CD4-positive, CD25-positive, alpha-beta regulatory T cell (primary cell): ENCODE results near the gene CRTC1. TPM values are rescaled to one million over a fixed set of nuclear protein-coding genes. Genes with fewer than 3 reads are reported as not detected.

Experiments
- ATAC-seq, 2 donors: fragments of 150-1000 bp; cut with Tn5 transposase; one replicate each; pipeline ENCODE4 v1.10.0; 2021; ENCODE audit warnings: low read depth in 2 of 2, moderate number of reproducible peaks in 2 of 2, moderate library complexity in 1 of 2
- DNase-seq, 3 donors: peaks; one replicate each; pipeline versions ENCODE4 v3.0.0 to v3.0.0-alpha.2; 2012 to 2022; ENCODE audit warnings: mixed read lengths in 1 of 3
- H3K27ac ChIP-seq: one replicate; pipeline ENCODE4 v1.7.0; 2013; ENCODE audit warnings: mild to moderate bottlenecking, low read length; ENCODE audit not compliant: insufficient read depth, poor library complexity, severe bottlenecking
- H3K27me3 ChIP-seq: one replicate; pipeline ENCODE4 v1.7.0; 2013; ENCODE audit warnings: low read length; ENCODE audit not compliant: control insufficient read depth, insufficient read depth
- H3K36me3 ChIP-seq: one replicate; pipeline ENCODE4 v1.7.0; 2013; ENCODE audit warnings: mild to moderate bottlenecking, low read length, moderate library complexity; ENCODE audit not compliant: control insufficient read depth, insufficient read depth
- H3K4me1 ChIP-seq: 2 replicates; pipeline ENCODE4 v1.7.0; 2013; ENCODE audit warnings: mild to moderate bottlenecking, low read length; ENCODE audit not compliant: insufficient read depth, control insufficient read depth, poor library complexity, severe bottlenecking
- H3K4me3 ChIP-seq: one replicate; pipeline ENCODE4 v1.7.0; 2013; ENCODE audit warnings: low read depth, mild to moderate bottlenecking, low read length, moderate library complexity
- H3K9me3 ChIP-seq, 2 experiments: 1 replicate in 1 of 2; 2 replicates in 1 of 2; pipeline ENCODE4 v1.7.0; 2013; ENCODE audit warnings: low read length in 2 of 2, mild to moderate bottlenecking in 1 of 2, moderate library complexity in 1 of 2; ENCODE audit not compliant: control insufficient read depth in 2 of 2
- H3K27ac Mint-ChIP-seq, 3 donors: one replicate each; pipeline ENCODE4 v1.8.0; 2020 to 2022; ENCODE audit warnings: mild to moderate bottlenecking in 3 of 3, mixed read lengths in 3 of 3, moderate library complexity in 2 of 3
- H3K27me3 Mint-ChIP-seq: one replicate; pipeline ENCODE4 v1.8.0; 2022; ENCODE audit warnings: mild to moderate bottlenecking, mixed read lengths
- H3K36me3 Mint-ChIP-seq: one replicate; pipeline ENCODE4 v1.8.0; 2020; ENCODE audit warnings: mixed read lengths
- H3K4me1 Mint-ChIP-seq, 4 donors: one replicate each; pipeline ENCODE4 v1.8.0; 2020 to 2022; ENCODE audit warnings: mixed read lengths in 4 of 4, mild to moderate bottlenecking in 1 of 4
- H3K4me3 Mint-ChIP-seq, 4 donors: one replicate each; pipeline ENCODE4 v1.8.0; 2020 to 2022; ENCODE audit warnings: mild to moderate bottlenecking in 4 of 4, mixed read lengths in 4 of 4, moderate library complexity in 3 of 4
- H3K9me3 Mint-ChIP-seq, 7 donors: one replicate each; pipeline ENCODE4 v1.8.0; 2020 to 2022; ENCODE audit warnings: mixed read lengths in 7 of 7, mild to moderate bottlenecking in 3 of 7, moderate library complexity in 2 of 7
- polyA plus RNA-seq, 4 donors: library from polyadenylated mRNA; unstranded; fragments of 300-500 nt; fragmentation: Illumina TruSeq; gene quantifications; one replicate each; pipeline ENCODE4 v1.2.3, GENCODE V29; 2021
- total RNA-seq: library from RNA; stranded (reverse); gene quantifications from one replicate; pipeline ENCODE4 v1.2.3, GENCODE V29; 2022

The CRTC1 gene
- total and polyA plus RNA-seq, 5 donors from 2014 or later: 0.47 to 20.2 (median 1.1) TPM

DNA sequence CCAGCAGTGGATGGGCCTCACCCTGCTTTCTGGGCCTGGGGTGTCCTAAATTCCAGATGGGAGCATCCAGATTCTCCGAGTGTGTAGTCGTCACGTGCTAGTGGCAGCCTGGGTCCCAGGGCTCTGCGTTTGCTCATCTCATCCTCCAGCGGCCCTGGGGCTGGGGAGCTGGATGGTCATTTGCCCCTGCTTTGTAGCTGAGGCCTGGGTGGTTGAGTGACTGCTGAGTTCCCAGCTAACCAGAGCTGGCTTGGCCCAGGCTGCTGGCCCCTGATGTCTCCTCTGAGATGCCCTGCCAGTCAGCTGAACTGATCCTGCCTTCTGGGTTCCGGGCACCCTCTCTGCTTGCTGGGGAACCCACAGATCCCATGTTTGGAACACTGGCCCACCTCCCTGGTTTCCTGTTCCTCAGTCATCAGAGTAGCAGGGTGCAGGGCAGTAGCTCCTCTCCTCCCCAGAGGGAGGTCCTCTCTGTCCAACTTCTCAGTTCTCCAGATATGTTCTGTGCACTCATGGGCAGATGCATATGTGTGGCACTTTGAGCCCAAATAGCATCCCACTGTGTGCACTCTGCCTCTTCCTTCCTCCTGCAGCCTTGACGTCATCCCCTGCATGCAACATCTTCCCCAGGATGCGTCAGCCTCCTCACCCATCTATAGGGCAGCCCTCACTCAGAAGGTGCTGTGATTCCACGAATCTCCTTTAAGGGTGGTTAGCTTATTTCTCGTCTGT is 22.4 kb upstream of the CRTC1 start:
- no peak for ATAC-seq
- no peaks in the 10 kb centered on the region for H3K9me3 Mint-ChIP-seq
- no peaks in the 10 kb centered on the region for H3K9me3 ChIP-seq
- peak overlapping the region in 1 of 3 donors; percentile 49 for H3K27ac Mint-ChIP-seq
- H3K36me3 Mint-ChIP-seq: peaks cover 6% of the 10 kb centered on the region
- H3K4me3 ChIP-seq: no peak overlapping the region
- no peaks in the 10 kb centered on the region for H3K27me3 ChIP-seq
- DNase-seq: no peak
- no peak overlapping the region for H3K4me3 Mint-ChIP-seq
- H3K36me3 ChIP-seq: peaks cover 3% of the 10 kb centered on the region
- H3K4me1 ChIP-seq: peaks cover 5% of the 10 kb centered on the region
- no peak overlapping the region for H3K27ac ChIP-seq
- H3K27me3 Mint-ChIP-seq: no peaks in the 10 kb centered on the region
- peaks cover 0 to 35% (median 17%) of the 10 kb centered on the region in 4 donors for H3K4me1 Mint-ChIP-seq

GRCh38 chr19:18662972-18663732 is 20.3 kb upstream of the CRTC1 start:
- Histone ChIP-seq H3K9me3 (no peaks in the 10 kb centered on the region), H3K27ac (no peak overlapping the region), H3K4me1 (peaks cover 5% of the 10 kb centered on the region), H3K27me3 (no peaks in the 10 kb centered on the region), H3K4me3 (no peak overlapping the region), H3K36me3 (peaks cover 9% of the 10 kb centered on the region)
- ATAC-seq: no peak
- Mint-ChIP-seq H3K27ac (peak overlapping the region in 2 of 3 donors; percentile 44 to 86), H3K9me3 (no peaks in the 10 kb centered on the region), H3K4me3 (no peak overlapping the region), H3K4me1 (peaks cover 0 to 27% (median 15%) of the 10 kb centered on the region in 4 donors), H3K27me3 (no peaks in the 10 kb centered on the region), H3K36me3 (peaks cover 8% of the 10 kb centered on the region)
- no peak for DNase-seq

GRCh38 chr19:18663940-18664530 is 19.4 kb upstream of the CRTC1 start:
- Histone ChIP-seq H3K4me1 (peaks cover 5% of the 10 kb centered on the region), H3K27me3 (no peaks in the 10 kb centered on the region), H3K4me3 (no peak overlapping the region), H3K36me3 (peaks cover 15% of the 10 kb centered on the region), H3K27ac (no peak overlapping the region), H3K9me3 (no peaks in the 10 kb centered on the region)
- Mint-ChIP-seq H3K4me3 (peak overlapping the region in 2 of 4 donors; percentile 28 to 36), H3K27ac (peak overlapping the region in 2 of 3 donors; percentile 44 to 89), H3K36me3 (peaks cover 8% of the 10 kb centered on the region), H3K27me3 (no peaks in the 10 kb centered on the region), H3K4me1 (peaks cover 0 to 19% (median 9%) of the 10 kb centered on the region in 4 donors), H3K9me3 (no peaks in the 10 kb centered on the region)
- ATAC-seq (peak in 1 of 2 donors; percentile 60), DNase-seq (peak in 1 of 3 donors; percentile 52)

- H3K36me3 Mint-ChIP-seq: peaks cover 19% of the 10 kb centered on the region
- Histone ChIP-seq H3K9me3 (no peaks in the 10 kb centered on the region), H3K4me3 (no peak overlapping the region), H3K27ac (no peak overlapping the region), H3K36me3 (peaks cover 20% of the 10 kb centered on the region), H3K4me1 (peaks cover 5% of the 10 kb centered on the region), H3K27me3 (no peaks in the 10 kb centered on the region)
- H3K4me1 Mint-ChIP-seq: peaks cover 0 to 19% (median 10%) of the 10 kb centered on the region in 4 donors
- no peak for ATAC-seq
- no peaks in the 10 kb centered on the region for H3K27me3 Mint-ChIP-seq
- no peaks in the 10 kb centered on the region for H3K9me3 Mint-ChIP-seq
- H3K4me3 Mint-ChIP-seq: no peak overlapping the region
- no peak for DNase-seq
- no peak overlapping the region for H3K27ac Mint-ChIP-seq
Observed at GRCh38 chr19:18665771-18666202, 17.7 kb upstream of the CRTC1 start.

DNA sequence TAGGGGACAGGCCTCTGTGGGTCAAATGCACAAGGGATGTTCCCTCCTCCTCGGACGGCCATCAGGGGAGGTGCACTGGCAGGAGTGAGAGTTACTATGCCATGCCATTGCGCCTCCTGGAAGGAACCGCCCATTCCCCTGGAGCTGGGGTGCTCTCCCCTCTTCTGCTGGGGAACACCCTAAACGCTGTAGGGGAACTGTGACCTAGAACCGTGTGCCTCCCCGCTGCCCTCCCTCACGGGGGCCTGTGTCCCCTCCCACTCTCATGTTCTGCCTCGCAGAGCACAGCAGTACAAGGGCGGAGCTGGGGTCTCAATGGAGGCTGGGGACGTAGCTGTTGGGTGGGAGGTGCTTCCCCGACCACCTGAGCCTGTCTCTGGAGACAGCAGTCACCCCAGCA is 17.2 kb upstream of the CRTC1 start:
- ATAC-seq (no peak), DNase-seq (no peak)
- H3K36me3 ChIP-seq: peaks cover 20% of the 10 kb centered on the region
- H3K27me3 ChIP-seq: no peaks in the 10 kb centered on the region
- Mint-ChIP-seq H3K27me3 (no peaks in the 10 kb centered on the region), H3K4me3 (no peak overlapping the region), H3K4me1 (peaks cover 0 to 18% (median 8%) of the 10 kb centered on the region in 4 donors), H3K27ac (no peak overlapping the region), H3K9me3 (no peaks in the 10 kb centered on the region), H3K36me3 (peaks cover 18% of the 10 kb centered on the region)
- no peak overlapping the region for H3K27ac ChIP-seq
- H3K4me3 ChIP-seq: no peak overlapping the region
- no peaks in the 10 kb centered on the region for H3K9me3 ChIP-seq
- H3K4me1 ChIP-seq: peaks cover 5% of the 10 kb centered on the region

DNA sequence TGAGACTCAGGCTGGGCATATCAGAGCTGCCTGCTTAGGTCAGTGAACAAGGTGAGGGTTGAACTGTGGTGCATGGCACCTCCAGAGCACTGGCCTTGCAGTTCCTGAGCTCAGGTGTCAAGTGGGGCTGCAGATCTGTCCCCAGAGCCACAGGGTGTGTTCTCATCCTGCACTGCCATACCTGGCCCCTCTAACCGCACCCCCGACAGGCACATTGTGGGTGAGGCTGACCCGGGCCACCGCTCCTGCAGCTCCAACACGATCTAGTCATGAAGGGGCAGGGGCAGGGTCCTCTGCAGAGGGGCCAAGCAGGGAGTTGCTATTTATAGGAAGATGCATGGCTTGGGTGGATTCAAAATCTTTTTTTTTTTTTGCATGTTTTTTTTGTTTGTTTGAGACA is 16.7 kb upstream of the CRTC1 start:
- Mint-ChIP-seq H3K4me1 (peaks cover 0 to 17% (median 6%) of the 10 kb centered on the region in 4 donors), H3K4me3 (no peak overlapping the region), H3K36me3 (peaks cover 15% of the 10 kb centered on the region), H3K9me3 (no peaks in the 10 kb centered on the region), H3K27ac (no peak overlapping the region), H3K27me3 (no peaks in the 10 kb centered on the region)
- DNase-seq: no peak
- Histone ChIP-seq H3K27ac (no peak overlapping the region), H3K4me3 (no peak overlapping the region), H3K27me3 (no peaks in the 10 kb centered on the region), H3K4me1 (peaks cover 5% of the 10 kb centered on the region), H3K36me3 (peaks cover 20% of the 10 kb centered on the region), H3K9me3 (no peaks in the 10 kb centered on the region)
- ATAC-seq: no peak

GRCh38 chr19:18667531-18668251 is 15.8 kb upstream of the CRTC1 start:
- Mint-ChIP-seq H3K27ac (no peak overlapping the region), H3K27me3 (no peaks in the 10 kb centered on the region), H3K9me3 (no peaks in the 10 kb centered on the region), H3K36me3 (peaks cover 15% of the 10 kb centered on the region), H3K4me3 (no peak overlapping the region), H3K4me1 (peaks cover 0 to 15% (median 6%) of the 10 kb centered on the region in 4 donors)
- Histone ChIP-seq H3K27ac (no peak overlapping the region), H3K36me3 (peaks cover 20% of the 10 kb centered on the region), H3K4me1 (peaks cover 5% of the 10 kb centered on the region), H3K4me3 (no peak overlapping the region), H3K27me3 (no peaks in the 10 kb centered on the region), H3K9me3 (no peaks in the 10 kb centered on the region)
- DNase-seq (no peak), ATAC-seq (no peak)
